Measurements from ENCODE around the gene MSX1.
"Not testable (repeated sequence)": the region's sequence is repeated elsewhere in the genome, so short reads cannot be mapped to it uniquely, and the experiment has no call there.

The MSX1 gene

GRCh38 chr4:4859325-4859798, at the start of gene MSX1:
Gene MSX1 (plus strand): TSS chr4:4859665. CDS start chr4:4859900, 235 bp downstream.
- DNase-seq: peak; percentile 82
- in situ Hi-C loops (cut with HindIII; ENCODE audit: low pct_ligation_motif_present, low pct_unique_long_range_greater_than_20kb, low sequenced_read_pairs): no loop called here

GRCh38 chr4:4810092-4810774, 49.2 kb upstream of the MSX1 start:
- DNase-seq: no peak
- in situ Hi-C loops (cut with HindIII; ENCODE audit: low pct_ligation_motif_present, low pct_unique_long_range_greater_than_20kb, low sequenced_read_pairs): no loop called here

GRCh38 chr4:4810778-4811177, 48.7 kb upstream of the MSX1 start:
- DNase-seq: no peak
- in situ Hi-C loops (cut with HindIII; ENCODE audit: low pct_ligation_motif_present, low pct_unique_long_range_greater_than_20kb, low sequenced_read_pairs): no loop called here

GRCh38 chr4:4812145-4812794, 47.2 kb upstream of the MSX1 start:
- in situ Hi-C loops (cut with HindIII; ENCODE audit: low pct_ligation_motif_present, low pct_unique_long_range_greater_than_20kb, low sequenced_read_pairs): no loop called here
- no peak for DNase-seq

- in situ Hi-C loops (cut with HindIII; ENCODE audit: low pct_ligation_motif_present, low pct_unique_long_range_greater_than_20kb, low sequenced_read_pairs): no loop called here
- DNase-seq: no peak
Measured at GRCh38 chr4:4818415-4819212, 40.9 kb upstream of the MSX1 start.

- DNase-seq: no peak
- in situ Hi-C loops (cut with HindIII; ENCODE audit: low pct_ligation_motif_present, low pct_unique_long_range_greater_than_20kb, low sequenced_read_pairs): no loop called here
Measured at GRCh38 chr4:4819213-4819606, 40.3 kb upstream of the MSX1 start.

GRCh38 chr4:4820261-4820660, 39.2 kb upstream of the MSX1 start:
- no peak for DNase-seq
- in situ Hi-C loops (cut with HindIII; ENCODE audit: low pct_ligation_motif_present, low pct_unique_long_range_greater_than_20kb, low sequenced_read_pairs): no loop called here

GRCh38 chr4:4820739-4821138, 38.7 kb upstream of the MSX1 start:
- in situ Hi-C loops (cut with HindIII; ENCODE audit: low pct_ligation_motif_present, low pct_unique_long_range_greater_than_20kb, low sequenced_read_pairs): no loop called here
- DNase-seq: no peak

GRCh38 chr4:4821577-4821976, 37.9 kb upstream of the MSX1 start:
- in situ Hi-C loops (cut with HindIII; ENCODE audit: low pct_ligation_motif_present, low pct_unique_long_range_greater_than_20kb, low sequenced_read_pairs): no loop called here
- no peak for DNase-seq

GRCh38 chr4:4822286-4822685, 37.2 kb upstream of the MSX1 start:
- DNase-seq; in situ Hi-C loops (cut with HindIII; ENCODE audit: low pct_ligation_motif_present, low pct_unique_long_range_greater_than_20kb, low sequenced_read_pairs): not testable (repeated sequence)

GRCh38 chr4:4823621-4824162, 35.8 kb upstream of the MSX1 start:
- no peak for DNase-seq
- in situ Hi-C loops (cut with HindIII; ENCODE audit: low pct_ligation_motif_present, low pct_unique_long_range_greater_than_20kb, low sequenced_read_pairs): no loop called here

GRCh38 chr4:4824232-4824631, 35.2 kb upstream of the MSX1 start:
- no peak for DNase-seq
- in situ Hi-C loops (cut with HindIII; ENCODE audit: low pct_ligation_motif_present, low pct_unique_long_range_greater_than_20kb, low sequenced_read_pairs): no loop called here

- in situ Hi-C loops (cut with HindIII; ENCODE audit: low pct_ligation_motif_present, low pct_unique_long_range_greater_than_20kb, low sequenced_read_pairs): no loop called here
- no peak for DNase-seq
Measured at GRCh38 chr4:4825431-4825830, 34.0 kb upstream of the MSX1 start.

GRCh38 chr4:4829837-4830236, 29.6 kb upstream of the MSX1 start:
- in situ Hi-C loops (cut with HindIII; ENCODE audit: low pct_ligation_motif_present, low pct_unique_long_range_greater_than_20kb, low sequenced_read_pairs): no loop called here
- DNase-seq: no peak

GRCh38 chr4:4831266-4831665, 28.2 kb upstream of the MSX1 start:
- in situ Hi-C loops (cut with HindIII; ENCODE audit: low pct_ligation_motif_present, low pct_unique_long_range_greater_than_20kb, low sequenced_read_pairs): no loop called here
- DNase-seq: no peak

GRCh38 chr4:4831825-4832224, 27.6 kb upstream of the MSX1 start:
- in situ Hi-C loops (cut with HindIII; ENCODE audit: low pct_ligation_motif_present, low pct_unique_long_range_greater_than_20kb, low sequenced_read_pairs): no loop called here
- no peak for DNase-seq

GRCh38 chr4:4836044-4836443, 23.4 kb upstream of the MSX1 start:
- DNase-seq: no peak
- in situ Hi-C loops (cut with HindIII; ENCODE audit: low pct_ligation_motif_present, low pct_unique_long_range_greater_than_20kb, low sequenced_read_pairs): no loop called here

- DNase-seq: no peak
- in situ Hi-C loops (cut with HindIII; ENCODE audit: low pct_ligation_motif_present, low pct_unique_long_range_greater_than_20kb, low sequenced_read_pairs): no loop called here
Measured at GRCh38 chr4:4837316-4837715, 22.1 kb upstream of the MSX1 start.
